ENCODE results near the gene PTPRCAP.

DNA sequence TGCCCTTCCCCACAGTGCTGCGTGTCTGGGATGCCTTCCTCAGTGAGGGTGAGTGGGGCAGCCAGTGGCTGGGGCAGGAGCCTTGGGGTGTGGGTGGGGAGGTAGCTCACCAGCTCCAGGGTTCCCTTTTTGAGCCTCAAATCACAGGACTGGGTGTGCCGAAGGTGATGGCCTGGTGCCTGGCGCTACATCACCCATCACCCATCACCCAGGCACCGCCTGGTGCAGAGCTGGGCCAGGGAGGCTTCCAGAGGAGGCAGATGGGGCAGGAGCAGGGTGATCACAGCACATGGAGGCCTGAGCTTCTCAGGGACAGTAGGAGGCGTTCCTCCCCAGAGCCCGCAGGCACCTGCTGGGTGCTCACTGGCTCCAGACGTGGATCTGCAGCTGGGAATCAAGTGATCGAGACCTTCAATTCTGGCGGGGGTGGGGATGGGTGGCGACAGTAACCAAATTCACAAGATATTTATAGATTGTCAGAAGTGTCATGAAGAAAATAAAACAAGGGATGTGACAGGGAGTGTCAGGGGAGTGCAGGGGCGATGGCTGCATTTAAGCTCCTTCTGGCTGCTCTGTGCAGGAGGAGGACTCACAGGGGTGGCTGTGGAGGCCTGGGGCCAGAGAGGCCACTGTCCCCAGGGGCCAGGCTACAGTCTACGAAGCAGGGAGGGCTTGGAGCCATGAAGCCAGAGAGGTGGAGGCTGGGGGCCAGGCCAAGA lies 30.4 kb downstream of the PTPRCAP start:
- no peak for TF ChIP-seq SUZ12 (IDR thresholded peaks at IDR 0.05; ENCODE audit: extremely low read depth, insufficient read depth, insufficient read length)
- no peak for TF ChIP-seq ZNF274 (IDR thresholded peaks at IDR 0.05; ENCODE audit: low read depth, low read length)

Measured in NT2/D1 (cell line).